Heart left ventricle (tissue), 13 donors: ENCODE results near the gene AFAP1.

Experiments
- POLR2A ChIP-seq, 2 donors: fragments of 450-650 bp; IDR thresholded peaks; one replicate each; pipeline ENCODE4 v1.6.1; 2017; ENCODE audit warnings: antibody characterized with exemption in 2 of 2, mild to moderate bottlenecking in 2 of 2, moderate library complexity in 2 of 2
- TF ChIP-seq, protein P1 (sequence below), 12 donors: fragments of 200-600 bp; sonication (generic) in 4 of 12; IDR thresholded peaks; one replicate each; pipeline versions ENCODE4 v1.5.0 to v1.8.0; 2018 to 2022; ENCODE audit warnings: antibody characterized with exemption in 12 of 12, mild to moderate bottlenecking in 5 of 12
- donor health status: ischemic (EF 13 %, LVEDD 7.1; RV severe dilation, severe dysfunction).
- donor health status: DM: no; HTN: yes; CAD: no.
- donor health status: DM: no; HTN: no; CAD: no.
- donor health status: ischemic (EF 25% LVEDD 6.9; RV normal size, moderate dysfunction).
- donor health status: ischemic (EF 25% LVEDD 5.7; RV mildly dilated, moderate dysfunction).
- donor health status: ischemic (EF 35%, LVEDD 5.7; RV mildly dilated, moderate dysfunction).
- donor health status: nonischemic (EF 11% LVEDD 7.7; RV severe dilation, severe dysfunction).
- donor health status: DM: yes; HTN: yes; CAD: no.
- donor health status: PGD.
- donor health status: ischemic (EF 29% LVEDD 5.4; RV normal size, mild dysfunction).
- donor health status: nonischemic (EF 23%, LVEDD 6.1; RV moderate dilation, normal function).

DNA sequence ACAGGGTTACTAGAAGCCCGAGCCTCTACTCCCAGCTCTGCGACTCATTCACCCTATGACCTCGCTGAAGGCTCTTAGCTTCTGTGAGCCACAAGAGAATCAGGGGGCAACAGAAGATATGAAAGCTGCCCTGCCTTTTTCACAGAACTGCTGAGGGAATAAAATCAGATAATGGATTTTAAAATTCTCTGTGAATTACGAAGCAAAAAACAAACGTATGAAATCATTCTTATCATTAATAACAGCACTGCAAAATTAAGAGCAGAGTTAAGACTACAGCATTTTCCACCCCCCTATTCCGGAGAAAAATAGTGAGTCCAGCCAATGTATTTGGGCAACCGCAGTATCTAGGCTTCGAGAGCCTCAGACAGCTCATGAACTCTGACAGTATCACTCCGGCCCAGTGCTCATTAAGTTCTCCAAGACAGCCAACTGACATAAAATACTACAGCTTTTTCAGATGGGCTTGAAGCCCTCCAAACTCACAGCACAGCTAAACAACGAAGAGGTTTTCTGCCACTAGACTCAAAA is 33.4 kb downstream of the AFAP1 start:
- TF ChIP-seq, protein P1, sequence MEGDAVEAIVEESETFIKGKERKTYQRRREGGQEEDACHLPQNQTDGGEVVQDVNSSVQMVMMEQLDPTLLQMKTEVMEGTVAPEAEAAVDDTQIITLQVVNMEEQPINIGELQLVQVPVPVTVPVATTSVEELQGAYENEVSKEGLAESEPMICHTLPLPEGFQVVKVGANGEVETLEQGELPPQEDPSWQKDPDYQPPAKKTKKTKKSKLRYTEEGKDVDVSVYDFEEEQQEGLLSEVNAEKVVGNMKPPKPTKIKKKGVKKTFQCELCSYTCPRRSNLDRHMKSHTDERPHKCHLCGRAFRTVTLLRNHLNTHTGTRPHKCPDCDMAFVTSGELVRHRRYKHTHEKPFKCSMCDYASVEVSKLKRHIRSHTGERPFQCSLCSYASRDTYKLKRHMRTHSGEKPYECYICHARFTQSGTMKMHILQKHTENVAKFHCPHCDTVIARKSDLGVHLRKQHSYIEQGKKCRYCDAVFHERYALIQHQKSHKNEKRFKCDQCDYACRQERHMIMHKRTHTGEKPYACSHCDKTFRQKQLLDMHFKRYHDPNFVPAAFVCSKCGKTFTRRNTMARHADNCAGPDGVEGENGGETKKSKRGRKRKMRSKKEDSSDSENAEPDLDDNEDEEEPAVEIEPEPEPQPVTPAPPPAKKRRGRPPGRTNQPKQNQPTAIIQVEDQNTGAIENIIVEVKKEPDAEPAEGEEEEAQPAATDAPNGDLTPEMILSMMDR (IDR thresholded peaks at IDR 0.05): no peak
- no peak for TF ChIP-seq POLR2A (IDR thresholded peaks at IDR 0.05)
